Dedifferentiated amniotic fluid mesenchymal stem cell (primary cell): ENCODE data around the gene BCAS2.
"Not testable (repeated sequence)": the region's sequence is repeated elsewhere in the genome, so short reads cannot be mapped to it uniquely, and the experiment has no call there.

Experiments used
- DNase-seq: peaks from one replicate; pipeline ENCODE4 v3.0.0-alpha.2; 2016; ENCODE audit errors: extremely low spot score

Gene BCAS2

DNA sequence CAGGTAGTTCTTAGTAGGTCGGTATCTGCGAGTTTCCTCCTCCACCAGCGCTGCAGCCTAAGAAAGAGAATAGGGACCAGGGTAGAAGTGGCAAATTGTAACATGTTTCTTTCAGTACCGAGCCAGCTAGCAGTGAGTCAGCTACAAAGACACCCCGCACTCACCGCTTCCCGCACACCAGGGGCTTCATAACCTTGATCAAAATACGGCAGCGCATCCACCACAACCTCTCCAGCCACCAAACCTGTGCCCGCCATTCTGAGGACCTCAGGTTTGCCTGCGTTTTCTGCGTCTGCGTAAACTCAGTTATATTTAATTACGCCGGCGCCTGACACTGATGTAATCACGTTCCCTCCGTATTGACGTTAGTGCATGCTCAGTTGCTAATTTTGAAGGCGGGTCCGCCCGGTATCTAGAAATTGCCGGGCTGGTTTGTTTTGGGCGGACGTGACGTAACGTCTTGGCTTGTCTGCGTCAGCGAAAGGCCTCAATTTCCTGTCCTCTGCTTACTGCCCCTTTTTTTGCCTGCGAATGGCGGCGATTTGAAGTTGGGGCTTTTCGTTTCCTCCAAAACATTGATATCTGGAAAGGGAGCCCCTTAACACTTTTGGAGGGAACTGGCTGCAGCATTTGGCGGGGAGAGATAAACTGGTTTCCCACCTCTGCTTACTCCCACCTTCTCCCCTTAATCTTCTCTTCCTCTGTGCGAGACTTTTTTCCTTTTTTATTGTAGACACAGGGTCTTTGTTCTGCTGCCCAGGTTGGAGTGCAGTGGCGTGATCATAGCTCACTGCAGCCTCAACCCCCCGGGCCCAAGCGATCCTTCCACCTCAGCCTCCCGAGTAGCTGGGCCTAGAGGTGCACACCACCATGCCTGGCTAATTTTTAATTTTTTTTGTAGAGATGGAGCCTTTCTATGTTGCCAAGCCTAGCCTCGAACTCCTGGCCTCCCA lies at the start of gene BCAS2:
Gene BCAS2, minus strand, starts transcription at position 281 of the 953 bp plus-strand sequence. Its CDS starts 24 bp downstream, at position 257.
- peak; percentile 99 for DNase-seq

DNA sequence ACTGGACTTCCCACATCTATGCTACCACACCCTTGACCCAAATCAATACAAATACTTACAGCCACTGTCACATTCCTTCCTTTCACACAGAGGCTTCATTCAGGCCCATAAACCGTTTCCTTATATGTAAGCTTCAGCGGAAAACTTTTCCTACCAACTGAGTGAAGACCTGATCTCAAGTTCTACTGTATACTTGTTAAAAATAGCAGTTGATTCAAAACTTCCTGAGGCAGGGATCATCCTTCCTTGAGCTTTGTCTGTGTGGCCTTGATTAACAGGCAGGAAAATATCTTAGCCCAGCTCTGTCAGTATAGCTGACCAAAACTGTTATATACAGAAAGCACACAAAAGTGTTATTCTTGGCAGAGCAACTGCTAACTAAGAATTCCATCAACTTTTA lies 45.7 kb upstream of the BCAS2 start:
- DNase-seq: no peak

DNA sequence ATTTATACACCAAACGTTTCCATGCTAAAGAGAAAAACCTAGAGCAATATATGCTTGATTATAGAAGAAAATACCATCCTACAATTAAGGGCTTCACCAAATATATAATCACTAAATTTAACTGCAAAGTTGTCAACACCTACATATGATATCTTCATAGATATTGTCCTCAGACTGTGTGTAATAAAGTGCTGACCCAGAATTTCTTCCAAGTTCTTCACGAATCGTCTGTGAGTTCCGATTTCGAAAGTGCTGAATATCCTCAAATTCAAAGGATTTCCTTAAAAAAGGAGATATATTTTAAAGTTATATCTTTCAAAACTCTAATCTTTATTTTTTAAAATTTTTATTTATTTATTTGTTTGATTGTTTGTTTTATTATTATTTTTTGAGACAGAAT lies 41.9 kb upstream of the BCAS2 start:
- DNase-seq: no peak

DNA sequence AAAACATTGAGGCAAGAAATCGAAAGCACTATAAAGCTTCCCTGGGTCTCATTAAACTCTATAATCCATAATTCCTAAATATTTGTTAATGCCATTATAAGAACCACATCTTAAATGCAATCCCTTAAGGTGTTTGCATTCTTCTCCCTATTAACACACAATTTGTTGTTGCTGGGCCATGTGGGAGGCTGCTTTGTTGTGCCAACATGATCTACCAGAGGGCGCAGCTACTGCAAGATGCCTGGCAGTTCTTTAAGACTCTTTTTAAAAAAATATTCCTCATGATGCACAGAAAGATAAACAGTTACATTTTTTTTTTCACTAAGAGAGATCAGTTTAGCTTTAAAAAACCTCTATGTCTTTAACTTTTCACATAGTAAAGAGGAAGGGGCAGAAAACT lies 39.0 kb upstream of the BCAS2 start:
- no peak for DNase-seq

DNA sequence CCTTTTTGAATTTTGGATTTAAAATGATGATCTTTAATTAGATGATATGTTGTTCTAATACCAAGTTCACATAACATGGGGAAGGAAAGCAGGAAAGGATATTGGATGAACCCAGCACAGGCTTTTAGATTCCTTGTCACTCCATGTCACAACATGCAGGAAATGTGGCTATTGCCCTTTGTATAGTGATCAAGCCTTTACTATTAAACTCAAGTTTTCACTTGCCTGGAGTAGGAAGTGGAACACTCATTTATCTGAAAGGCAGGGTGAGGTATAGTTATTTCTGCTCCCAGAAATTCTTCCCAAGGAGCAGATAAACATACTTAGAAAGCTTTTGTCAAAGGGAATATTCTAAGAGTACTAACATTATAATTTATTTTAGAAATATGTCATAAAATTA lies 37.2 kb upstream of the BCAS2 start:
- no peak for DNase-seq

DNA sequence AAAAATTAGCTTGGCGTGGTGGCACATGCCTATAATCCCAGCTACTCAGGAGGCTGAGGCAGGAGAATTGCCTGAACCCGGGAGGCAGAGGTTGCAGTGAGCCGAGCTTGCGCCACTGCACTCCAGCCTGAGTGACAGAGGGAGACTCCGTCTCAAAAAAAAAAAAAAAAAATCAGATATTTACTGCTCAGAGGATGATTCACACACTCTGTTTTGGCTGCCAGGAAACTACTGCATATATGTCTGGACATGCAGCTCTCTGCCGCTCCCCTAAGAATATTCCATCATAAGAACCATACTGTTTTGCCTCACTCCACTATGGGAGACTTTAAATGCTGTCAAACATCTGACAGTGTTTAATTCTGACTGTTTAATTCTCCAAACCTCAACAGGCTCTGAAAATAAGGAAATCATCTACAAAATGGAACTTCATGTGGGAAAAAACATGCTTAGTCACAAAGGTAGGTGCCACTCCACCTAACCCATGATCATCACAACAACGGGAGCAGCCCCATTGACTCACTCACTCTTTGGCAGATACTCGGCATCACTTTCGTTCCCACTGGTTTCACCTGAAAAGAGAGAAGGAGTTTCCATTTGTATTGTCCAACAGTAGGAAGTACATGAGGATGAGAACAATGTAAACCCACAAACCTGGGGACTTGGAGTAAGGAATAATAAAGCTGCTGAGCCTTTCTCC lies 29.3 kb upstream of the BCAS2 start:
- DNase-seq: no peak

DNA sequence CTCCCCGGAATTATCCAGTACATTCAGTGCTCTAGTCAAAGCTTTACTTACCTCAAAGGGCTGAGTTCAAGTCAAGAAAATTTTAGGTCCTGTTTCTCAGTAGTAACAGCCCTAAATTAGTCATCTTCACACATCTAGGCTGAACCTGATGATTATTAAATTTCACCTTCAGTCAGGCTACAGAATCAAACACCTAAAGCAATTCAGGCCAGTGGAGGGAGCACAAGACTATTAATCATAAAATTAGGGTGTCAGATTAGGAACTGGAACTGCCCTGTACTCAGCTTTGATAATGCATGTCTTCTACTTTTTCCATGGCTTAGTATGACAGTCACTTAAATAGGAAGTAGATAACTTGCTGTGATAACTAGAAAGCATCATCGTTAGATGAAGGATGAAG lies 28.4 kb upstream of the BCAS2 start:
- no peak for DNase-seq

DNA sequence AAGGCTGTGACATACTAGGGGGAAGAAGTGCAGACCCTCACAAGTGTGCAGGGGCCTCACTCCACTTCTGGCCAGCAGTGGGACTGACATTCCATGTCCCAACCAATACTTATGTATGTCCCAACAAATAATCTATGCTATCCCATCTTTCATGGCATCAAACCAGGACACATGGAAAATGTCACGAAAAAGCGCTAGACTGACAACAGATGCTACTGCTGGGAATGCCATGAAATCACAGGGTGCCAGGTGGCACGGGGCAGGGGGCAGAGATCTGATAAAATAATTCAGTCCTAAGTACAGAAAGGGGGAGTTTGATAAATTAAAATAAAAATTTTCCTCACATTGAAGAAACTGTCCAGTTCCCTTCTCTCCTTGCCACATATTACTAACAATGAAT lies 27.6 kb upstream of the BCAS2 start:
- no peak for DNase-seq

DNA sequence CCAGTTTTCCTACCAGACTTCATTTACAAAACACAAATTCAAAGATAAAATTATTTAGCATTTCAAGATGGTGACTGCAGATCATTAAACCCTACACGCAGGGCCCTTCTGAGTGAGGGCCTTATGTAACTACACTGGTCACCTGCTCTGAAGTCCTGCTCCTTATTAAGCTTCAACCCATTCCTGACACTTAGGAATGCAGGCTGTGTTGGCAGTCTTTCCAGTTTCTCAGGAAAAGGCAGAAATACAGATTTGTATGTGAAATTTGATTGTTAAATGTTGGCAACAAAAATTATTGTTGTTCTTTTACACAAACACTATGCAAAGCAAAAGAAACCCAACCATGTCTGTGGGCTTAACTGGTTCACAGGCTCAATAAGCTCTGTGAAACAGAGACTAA lies 25.8 kb upstream of the BCAS2 start:
- DNase-seq: no peak

DNA sequence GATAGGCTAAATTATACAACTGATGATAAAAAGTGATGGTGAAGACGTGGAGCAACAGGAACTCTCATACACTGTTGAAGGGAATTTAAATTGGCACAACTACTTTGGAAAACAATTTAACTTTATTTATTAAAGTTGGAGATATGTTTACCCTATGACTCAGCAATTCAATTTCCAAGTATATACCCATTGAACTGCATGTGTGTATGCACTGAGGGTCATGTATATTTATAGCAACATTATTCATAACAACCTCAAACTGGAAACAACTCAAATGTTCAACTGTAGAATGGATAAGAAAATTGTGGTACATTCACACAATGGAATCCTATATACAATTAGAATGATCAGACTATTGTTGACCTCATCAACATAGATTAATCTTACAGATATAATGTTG lies 16.5 kb upstream of the BCAS2 start:
- DNase-seq: no peak

DNA sequence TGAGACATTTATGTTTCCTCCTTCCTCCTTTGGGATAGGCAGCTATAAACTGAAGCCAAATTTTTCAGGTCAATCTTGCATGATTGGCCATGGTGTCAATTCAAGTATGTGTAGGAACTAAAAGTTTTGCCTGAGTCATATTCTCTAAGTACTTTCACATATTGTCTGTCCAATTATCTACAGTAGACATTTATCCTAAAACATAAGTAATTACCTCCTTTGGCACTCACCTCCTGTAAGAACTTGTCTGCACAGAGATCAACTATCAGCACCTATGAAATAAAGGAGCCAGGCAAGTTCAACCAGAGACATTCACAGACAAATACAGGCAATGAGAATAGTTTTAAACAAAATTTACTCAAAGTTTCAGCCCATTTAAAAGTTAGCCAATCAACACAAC lies 14.2 kb upstream of the BCAS2 start:
- no peak for DNase-seq

DNA sequence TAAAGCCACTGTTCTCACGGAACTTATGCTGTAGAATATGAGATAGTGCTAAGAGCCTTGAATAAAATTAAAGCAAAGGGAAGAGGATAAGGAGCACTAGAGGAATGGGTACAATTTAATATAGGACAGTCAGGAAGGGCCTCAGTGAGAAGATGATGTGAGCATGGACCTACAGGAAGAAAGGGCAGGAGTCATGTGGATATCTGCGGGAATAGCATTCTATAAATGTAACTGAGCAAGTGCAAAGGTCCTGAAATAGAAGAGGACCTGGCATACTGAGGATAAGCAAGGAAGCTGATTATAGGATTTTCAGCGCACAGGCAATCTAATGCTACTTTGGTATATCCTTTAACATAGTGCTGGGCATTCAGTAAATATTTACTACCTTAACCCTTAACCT lies 12.6 kb upstream of the BCAS2 start:
- no peak for DNase-seq

DNA sequence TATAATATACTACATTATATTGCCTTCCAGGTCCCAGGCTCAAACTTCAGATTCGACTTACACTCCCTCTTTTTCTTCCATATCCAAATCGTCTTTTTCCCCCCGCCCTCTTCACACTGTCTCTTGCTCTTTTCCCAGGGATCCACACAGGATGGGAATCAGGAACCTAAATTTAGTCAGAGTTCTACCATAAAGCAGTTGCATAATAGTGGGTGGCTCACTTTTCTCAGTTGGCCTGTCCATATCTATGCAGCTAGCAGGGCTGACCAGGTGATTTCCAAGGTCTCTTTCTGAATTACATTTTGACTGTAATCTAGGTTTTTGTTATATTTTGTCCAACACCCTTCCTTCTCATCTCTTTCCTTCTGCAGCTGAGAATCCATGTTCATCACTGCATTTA lies 7.7 kb upstream of the BCAS2 start:
- no peak for DNase-seq

DNA sequence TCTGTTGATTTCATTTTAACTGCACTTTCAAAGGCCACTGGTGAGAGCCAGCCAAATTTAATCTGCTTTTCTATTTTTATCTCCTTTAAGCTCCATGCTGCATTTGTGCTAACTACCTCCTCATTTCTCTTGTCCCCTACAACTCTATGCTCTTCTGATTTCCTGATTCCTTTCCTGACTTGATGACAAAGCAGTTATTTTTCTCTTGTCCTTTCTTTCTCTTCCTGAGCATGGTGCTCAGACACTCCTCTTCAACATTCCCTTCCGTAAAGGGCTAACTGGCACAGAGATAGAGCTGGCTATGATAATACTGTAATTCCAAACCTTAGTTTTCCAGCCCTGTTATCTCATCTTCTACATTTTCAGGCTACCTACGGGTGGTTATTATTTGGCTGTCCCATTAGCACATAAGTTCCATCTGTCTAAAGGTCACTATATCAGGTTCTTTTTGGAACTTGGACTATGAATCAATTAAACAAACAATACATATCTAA lies 6.8 kb upstream of the BCAS2 start:
- DNase-seq: no peak

DNA sequence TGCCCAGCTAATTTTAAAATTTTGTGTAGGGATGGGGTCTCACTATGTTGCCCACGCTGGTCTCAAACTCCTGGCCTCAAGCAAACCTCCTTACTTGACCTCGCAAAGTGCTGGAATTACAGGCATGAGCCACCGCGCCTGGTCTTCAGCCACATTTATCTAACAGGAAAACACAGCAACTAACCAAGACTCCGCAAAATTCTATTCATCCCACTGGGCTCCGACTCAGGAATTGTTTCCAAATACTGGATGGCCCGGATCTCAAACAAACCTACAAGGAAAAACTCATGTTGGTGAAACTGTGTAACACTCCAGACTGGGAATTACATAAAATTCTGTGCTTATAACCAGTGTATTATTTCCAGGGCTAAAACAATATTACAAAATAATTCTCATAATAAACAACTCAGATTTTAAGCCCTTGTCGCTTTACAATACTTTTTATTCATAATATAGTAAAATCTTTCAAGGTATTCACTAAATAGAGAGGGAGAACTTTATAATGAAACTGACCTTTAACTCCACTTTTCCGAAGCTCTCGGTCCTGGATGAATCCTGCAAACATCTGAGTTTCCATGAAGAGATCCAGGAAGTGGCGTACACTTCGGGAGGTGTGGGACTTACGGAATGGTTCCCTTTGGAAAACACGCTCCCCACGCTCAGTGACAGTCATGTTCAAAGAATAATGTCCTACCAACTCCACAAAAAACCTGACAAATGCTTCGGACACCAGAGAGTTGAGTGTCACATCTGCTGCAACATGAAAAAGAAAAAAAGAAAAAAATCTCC lies 6.0 kb upstream of the BCAS2 start:
- DNase-seq: no peak

DNA sequence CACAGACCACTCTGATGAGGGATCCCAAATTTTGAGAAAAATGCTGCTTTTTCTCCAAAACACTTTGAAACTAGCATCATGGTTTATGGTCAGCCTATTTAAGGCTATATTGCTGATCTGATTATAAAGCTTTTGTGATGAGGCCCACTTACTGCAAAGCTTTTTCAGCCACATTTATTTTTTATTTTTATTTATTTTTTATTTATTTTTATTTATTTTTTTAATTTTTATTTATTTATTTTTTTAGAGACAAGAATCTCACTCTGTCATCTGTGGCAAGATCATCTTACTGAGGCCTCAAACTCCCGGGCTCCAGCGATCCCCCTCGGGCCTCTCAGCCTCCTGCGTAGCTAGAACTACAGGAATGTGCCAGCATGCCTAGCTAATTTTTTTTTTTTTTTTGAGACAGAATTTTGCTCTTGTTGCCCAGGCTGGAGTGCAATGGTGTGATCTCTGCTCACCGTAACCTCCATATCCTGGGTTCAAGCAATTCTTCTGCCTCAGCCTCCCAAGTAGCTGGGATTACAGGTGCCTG lies 5.2 kb upstream of the BCAS2 start:
- no peak for DNase-seq

DNA sequence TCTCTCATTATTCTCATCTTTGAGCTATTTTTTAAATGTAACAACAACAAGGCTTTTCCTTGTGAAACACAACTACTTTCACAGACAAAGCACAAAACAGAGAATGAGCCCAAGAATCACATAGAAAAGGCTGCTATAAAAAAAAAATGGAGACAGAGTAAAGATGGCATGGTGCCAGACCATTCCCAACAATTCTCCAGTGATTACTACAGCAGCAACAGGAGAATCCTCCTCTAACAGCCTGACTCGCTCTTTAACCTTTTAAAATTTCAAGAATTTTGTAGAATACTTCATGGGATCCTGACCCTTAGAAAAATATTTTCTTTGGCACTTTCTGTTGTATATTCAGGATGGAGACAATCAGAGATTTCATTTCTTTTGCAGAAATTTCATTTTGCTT lies 3.8 kb upstream of the BCAS2 start:
- no peak for DNase-seq

DNA sequence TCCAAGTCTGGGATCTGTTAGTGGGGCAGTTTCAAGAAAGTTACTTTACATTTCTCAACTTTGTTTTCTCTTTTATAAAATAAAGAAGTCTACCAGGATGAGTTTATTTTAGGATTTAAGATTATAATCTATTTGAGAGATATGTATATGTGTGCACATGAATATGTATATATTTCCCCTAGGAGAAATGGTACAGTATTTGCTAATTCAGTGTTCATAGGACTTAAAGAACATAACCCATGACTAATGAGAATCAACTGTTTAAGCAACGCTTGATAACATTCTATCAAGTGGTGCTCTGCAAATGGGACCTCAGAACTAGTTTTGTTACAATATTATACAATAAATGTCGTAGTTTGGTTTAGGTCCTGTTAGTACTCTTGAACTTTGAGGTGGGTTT lies 7.0 kb downstream of the BCAS2 start:
- DNase-seq: no peak

DNA sequence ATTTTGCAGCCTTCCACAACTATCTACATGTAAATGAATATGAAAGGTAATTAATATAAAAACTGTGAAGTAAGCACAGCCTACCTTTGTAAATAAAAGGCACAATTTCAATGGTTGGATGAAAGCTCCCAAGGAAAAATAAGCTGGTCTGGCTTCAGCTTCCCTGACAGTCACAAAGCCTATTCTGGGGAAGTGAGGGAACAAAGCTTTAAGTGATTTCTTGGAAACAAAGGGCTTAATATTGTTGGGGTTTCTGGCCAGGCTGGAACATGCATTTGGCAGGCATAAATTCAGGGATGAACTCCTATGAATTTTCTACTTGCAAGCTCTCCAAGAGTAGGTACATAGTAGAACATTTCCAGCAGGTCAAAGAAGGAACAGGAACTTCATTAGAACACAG lies 17.3 kb downstream of the BCAS2 start:
- no peak for DNase-seq

DNA sequence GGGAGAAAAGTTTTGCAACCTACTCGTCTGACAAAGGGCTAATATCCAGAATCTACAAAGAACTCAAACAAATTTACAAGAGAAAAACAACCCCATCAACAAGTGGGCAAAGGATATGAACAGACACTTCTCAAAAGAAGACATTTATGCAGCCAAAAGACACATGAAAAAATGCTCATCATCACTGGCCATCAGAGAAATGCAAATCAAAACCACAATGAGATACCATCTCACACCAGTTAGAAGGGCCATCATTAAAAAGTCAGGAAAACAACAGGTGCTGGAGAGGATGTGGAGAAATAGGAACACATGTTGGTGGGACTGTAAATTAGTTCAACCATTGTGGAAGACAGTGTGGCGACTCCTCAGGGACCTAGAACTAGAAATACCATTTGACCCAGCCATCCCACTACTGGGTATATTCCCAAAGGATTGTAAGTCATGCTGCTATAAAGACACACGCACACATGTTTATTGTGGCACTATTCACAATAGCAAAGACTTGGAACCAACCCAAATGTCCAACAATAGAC lies 18.4 kb downstream of the BCAS2 start:
- DNase-seq: not testable (repeated sequence)

DNA sequence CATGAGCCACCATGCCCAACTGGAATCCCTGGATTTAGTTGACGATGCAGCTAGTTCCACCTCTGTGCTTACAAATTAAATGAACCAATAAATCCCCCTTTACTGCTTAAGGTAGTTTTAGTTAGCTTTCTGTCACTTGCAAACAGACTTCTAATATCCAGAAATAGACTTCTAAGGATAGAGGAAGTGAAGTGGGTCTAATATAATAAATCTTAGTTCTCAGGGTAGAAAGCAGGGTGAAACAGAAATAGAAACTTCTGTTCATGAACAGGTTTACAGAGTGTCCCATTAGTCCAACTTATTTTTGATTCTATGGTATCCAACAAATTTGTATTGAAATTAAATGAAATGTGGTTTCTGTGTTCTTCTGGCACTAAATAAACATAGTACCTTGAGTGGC lies 20.1 kb downstream of the BCAS2 start:
- no peak for DNase-seq

DNA sequence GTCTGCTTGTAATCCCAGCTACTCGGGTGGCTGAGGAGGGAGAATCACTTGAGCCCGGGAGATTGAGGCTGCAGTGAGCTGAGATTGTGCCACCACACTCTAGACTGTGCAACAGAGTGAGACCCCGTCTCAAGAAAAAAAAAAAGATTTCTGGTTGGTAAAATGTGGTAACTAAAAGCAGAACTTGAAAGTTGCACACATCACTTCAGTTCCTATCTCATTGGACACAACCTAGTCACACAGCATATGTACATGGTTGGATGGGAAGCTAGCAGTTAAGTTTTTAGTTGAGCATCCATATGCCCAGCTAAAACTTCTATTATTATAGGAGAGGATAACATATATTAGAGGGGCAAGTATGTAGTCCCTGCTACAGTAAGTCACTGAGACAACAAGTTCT lies 22.1 kb downstream of the BCAS2 start:
- DNase-seq: no peak
